ENCODE measurements around the gene TARBP2.
A peak's percentile ranks its signal among the peaks of the same experiment; 100 is the strongest.

Gene TARBP2

DNA sequence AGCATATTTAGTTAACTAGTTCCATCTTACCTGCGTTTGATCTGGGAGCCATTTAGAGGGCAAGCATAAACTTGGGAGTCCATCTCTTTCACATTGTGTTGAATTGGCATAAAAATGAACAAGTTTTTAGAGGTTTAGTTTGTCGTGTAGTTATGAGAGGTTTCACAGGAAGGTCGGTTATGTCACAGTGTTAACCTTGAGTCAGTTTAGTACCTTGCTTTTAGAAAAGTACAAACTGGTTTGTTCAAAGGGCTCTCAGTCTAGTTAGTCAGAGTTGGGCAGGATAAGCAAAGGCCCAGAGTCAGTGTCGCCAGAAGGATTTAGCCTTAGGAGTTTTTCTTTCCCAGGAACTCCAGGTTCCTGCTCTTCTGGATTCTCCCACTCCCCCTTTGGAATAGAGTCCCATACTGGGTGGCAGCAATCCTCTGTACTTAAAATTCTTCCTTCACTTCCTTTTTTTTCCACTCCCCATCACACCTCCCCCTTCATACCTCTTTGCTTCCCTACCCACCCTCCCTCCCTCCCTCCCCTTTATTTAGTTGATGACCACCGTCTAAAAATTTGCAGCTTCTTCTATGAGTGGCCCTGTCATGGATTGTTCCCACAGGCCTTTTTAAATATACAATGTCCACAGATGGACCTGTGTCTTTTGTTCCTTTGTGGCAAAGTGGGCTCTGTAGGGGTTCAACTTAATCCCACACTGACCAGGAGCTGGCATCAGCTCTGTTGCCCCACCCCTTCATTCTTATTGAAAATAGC lies 37.1 kb upstream of the TARBP2 start:
- TF ChIP-seq SNAI2 (CRISPR knock-in tag; IDR thresholded peaks at IDR 0.05) (no peak), BACH2 (CRISPR knock-in tag; IDR thresholded peaks at IDR 0.05; ENCODE audit: borderline replicate concordance) (no peak), ISL1 (CRISPR knock-in tag; IDR thresholded peaks at IDR 0.05) (no peak), ZNF8 (CRISPR knock-in tag; IDR thresholded peaks at IDR 0.05) (no peak), TOX (CRISPR knock-in tag; IDR thresholded peaks at IDR 0.05; ENCODE audit: borderline replicate concordance) (no peak), RARB (CRISPR knock-in tag; IDR thresholded peaks at IDR 0.05) (no peak), OSR1 (CRISPR knock-in tag; IDR thresholded peaks at IDR 0.05) (no peak)
- TF ChIP-seq, protein P1, sequence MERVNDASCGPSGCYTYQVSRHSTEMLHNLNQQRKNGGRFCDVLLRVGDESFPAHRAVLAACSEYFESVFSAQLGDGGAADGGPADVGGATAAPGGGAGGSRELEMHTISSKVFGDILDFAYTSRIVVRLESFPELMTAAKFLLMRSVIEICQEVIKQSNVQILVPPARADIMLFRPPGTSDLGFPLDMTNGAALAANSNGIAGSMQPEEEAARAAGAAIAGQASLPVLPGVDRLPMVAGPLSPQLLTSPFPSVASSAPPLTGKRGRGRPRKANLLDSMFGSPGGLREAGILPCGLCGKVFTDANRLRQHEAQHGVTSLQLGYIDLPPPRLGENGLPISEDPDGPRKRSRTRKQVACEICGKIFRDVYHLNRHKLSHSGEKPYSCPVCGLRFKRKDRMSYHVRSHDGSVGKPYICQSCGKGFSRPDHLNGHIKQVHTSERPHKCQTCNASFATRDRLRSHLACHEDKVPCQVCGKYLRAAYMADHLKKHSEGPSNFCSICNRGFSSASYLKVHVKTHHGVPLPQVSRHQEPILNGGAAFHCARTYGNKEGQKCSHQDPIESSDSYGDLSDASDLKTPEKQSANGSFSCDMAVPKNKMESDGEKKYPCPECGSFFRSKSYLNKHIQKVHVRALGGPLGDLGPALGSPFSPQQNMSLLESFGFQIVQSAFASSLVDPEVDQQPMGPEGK (CRISPR knock-in tag; IDR thresholded peaks at IDR 0.05; ENCODE audit: borderline replicate concordance) = no peak
- TF ChIP-seq, protein P2, sequence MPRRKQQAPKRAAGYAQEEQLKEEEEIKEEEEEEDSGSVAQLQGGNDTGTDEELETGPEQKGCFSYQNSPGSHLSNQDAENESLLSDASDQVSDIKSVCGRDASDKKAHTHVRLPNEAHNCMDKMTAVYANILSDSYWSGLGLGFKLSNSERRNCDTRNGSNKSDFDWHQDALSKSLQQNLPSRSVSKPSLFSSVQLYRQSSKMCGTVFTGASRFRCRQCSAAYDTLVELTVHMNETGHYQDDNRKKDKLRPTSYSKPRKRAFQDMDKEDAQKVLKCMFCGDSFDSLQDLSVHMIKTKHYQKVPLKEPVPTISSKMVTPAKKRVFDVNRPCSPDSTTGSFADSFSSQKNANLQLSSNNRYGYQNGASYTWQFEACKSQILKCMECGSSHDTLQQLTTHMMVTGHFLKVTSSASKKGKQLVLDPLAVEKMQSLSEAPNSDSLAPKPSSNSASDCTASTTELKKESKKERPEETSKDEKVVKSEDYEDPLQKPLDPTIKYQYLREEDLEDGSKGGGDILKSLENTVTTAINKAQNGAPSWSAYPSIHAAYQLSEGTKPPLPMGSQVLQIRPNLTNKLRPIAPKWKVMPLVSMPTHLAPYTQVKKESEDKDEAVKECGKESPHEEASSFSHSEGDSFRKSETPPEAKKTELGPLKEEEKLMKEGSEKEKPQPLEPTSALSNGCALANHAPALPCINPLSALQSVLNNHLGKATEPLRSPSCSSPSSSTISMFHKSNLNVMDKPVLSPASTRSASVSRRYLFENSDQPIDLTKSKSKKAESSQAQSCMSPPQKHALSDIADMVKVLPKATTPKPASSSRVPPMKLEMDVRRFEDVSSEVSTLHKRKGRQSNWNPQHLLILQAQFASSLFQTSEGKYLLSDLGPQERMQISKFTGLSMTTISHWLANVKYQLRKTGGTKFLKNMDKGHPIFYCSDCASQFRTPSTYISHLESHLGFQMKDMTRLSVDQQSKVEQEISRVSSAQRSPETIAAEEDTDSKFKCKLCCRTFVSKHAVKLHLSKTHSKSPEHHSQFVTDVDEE (CRISPR knock-in tag; IDR thresholded peaks at IDR 0.05) = no peak
- no peak for ATAC-seq

DNA sequence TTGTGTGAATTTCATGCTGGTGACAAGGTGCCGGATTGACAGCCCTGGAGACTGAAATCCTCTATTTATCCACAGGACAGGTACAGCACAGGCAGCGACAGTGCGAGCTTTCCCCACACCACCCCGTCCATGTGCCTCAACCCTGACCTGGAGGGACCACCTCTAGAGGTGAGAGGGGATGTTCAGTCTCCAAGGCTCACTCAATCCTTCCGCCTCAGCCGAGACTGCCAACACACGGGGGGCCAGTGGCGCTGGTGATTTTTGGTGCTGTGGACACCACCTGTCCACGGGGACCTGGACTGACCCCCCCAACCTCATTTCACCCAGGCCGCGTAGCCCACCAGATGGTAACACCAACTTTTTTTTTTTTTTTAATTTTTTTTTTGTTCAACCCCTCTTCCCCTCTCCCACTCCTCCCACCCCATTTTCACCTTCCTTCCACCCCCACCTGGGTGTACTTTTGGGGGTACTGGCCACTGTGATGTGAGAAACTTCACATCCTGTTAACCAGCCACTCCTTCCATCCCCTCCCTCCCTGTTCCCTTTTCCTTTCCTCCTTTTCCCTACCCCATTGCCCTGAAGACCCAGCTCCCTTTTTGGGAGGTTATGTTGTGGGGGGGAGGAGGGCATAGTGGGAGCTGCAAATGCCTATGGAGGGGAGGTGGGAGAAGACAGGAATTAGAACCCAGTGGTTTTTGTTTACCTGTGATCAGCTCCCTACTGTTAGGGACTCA lies 36.2 kb upstream of the TARBP2 start:
- ATAC-seq = peak; percentile 10; the same call in 2 of the 3 replicates
- TF ChIP-seq ZFP30 (CRISPR knock-in tag; IDR thresholded peaks at IDR 0.05) (no peak), CSDC2 (CRISPR knock-in tag; IDR thresholded peaks at IDR 0.05) (no peak), SNAI2 (CRISPR knock-in tag; IDR thresholded peaks at IDR 0.05) (no peak), TCF4 (CRISPR knock-in tag; IDR thresholded peaks at IDR 0.05; ENCODE audit: borderline replicate concordance) (no peak), ZNF8 (CRISPR knock-in tag; IDR thresholded peaks at IDR 0.05) (no peak), ZC3H10 (CRISPR knock-in tag; IDR thresholded peaks at IDR 0.05) (no peak), ISL1 (CRISPR knock-in tag; IDR thresholded peaks at IDR 0.05) (no peak)
- TF ChIP-seq, protein P2 (CRISPR knock-in tag; IDR thresholded peaks at IDR 0.05) = no peak
- TF ChIP-seq, protein P1 (CRISPR knock-in tag; IDR thresholded peaks at IDR 0.05; ENCODE audit: borderline replicate concordance) = no peak

DNA sequence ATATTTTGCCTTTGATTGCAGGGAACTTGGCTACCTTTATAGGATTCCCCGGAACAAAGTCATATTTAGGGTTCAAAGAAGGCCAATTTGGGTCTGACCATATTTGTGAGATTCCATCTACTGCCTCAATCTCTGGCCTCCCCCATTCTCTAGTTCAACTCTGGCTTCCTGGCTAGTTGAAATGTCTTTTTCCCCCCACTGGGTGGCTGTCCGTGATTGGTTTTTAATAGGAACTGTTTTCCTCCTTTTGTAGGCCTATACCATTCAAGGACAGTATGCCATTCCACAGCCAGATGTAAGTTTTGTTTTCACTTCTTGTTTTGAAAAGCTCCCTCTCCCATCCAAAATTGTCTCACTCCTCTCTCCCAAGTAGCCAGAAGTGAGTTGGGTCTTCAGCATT lies 35.4 kb upstream of the TARBP2 start:
- ATAC-seq = peak; percentile 9; the same call in 2 of the 3 replicates
- TF ChIP-seq, protein P1 (CRISPR knock-in tag; IDR thresholded peaks at IDR 0.05; ENCODE audit: borderline replicate concordance) = no peak
- TF ChIP-seq, protein P3, sequence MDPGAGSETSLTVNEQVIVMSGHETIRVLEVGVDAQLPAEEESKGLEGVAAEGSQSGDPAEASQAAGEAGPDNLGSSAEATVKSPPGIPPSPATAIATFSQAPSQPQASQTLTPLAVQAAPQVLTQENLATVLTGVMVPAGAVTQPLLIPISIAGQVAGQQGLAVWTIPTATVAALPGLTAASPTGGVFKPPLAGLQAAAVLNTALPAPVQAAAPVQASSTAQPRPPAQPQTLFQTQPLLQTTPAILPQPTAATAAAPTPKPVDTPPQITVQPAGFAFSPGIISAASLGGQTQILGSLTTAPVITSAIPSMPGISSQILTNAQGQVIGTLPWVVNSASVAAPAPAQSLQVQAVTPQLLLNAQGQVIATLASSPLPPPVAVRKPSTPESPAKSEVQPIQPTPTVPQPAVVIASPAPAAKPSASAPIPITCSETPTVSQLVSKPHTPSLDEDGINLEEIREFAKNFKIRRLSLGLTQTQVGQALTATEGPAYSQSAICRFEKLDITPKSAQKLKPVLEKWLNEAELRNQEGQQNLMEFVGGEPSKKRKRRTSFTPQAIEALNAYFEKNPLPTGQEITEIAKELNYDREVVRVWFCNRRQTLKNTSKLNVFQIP (CRISPR knock-in tag; IDR thresholded peaks at IDR 0.05; ENCODE audit: borderline replicate concordance, low read depth) = no peak
- TF ChIP-seq, protein P4, sequence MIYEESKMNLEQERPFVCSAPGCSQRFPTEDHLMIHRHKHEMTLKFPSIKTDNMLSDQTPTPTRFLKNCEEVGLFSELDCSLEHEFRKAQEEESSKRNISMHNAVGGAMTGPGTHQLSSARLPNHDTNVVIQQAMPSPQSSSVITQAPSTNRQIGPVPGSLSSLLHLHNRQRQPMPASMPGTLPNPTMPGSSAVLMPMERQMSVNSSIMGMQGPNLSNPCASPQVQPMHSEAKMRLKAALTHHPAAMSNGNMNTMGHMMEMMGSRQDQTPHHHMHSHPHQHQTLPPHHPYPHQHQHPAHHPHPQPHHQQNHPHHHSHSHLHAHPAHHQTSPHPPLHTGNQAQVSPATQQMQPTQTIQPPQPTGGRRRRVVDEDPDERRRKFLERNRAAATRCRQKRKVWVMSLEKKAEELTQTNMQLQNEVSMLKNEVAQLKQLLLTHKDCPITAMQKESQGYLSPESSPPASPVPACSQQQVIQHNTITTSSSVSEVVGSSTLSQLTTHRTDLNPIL (CRISPR knock-in tag; IDR thresholded peaks at IDR 0.05; ENCODE audit: low read depth) = no peak
- TF ChIP-seq GLIS3 (CRISPR knock-in tag; IDR thresholded peaks at IDR 0.05) (no peak), ZFP30 (CRISPR knock-in tag; IDR thresholded peaks at IDR 0.05) (no peak), ZNF565 (CRISPR knock-in tag; conservative IDR thresholded peaks at IDR 0.05; ENCODE audit: low read depth) (no peak), BACH2 (CRISPR knock-in tag; IDR thresholded peaks at IDR 0.05; ENCODE audit: borderline replicate concordance) (no peak)

Data from SK-N-SH treated with all-trans-retinoic acid at 6 μM for 48 hours (cell line).